Islet precursor cell (in vitro differentiated cells): ENCODE results near the gene EIF2AK3.
A peak's percentile ranks its signal among the peaks of the same experiment; 100 is the strongest.
"Not testable (repeated sequence)": the region's sequence is repeated elsewhere in the genome, so short reads cannot be mapped to it uniquely, and the experiment has no call there.

Experiments
- DNase-seq: peaks from one replicate; pipeline ENCODE4 v3.0.0-alpha.2; 2018

Gene EIF2AK3

GRCh38 chr2:88591698-88592097, 35.6 kb downstream of the EIF2AK3 start:
- no peak for DNase-seq

- DNase-seq: peak; percentile 60
Measured at GRCh38 chr2:88590998-88591613, 36.2 kb downstream of the EIF2AK3 start.

GRCh38 chr2:88585969-88586368, 41.3 kb downstream of the EIF2AK3 start:
- DNase-seq: no peak

- no peak for DNase-seq
Measured at GRCh38 chr2:88582030-88582429, 45.2 kb downstream of the EIF2AK3 start.

- DNase-seq: no peak
Measured at GRCh38 chr2:88580088-88580487, 47.2 kb downstream of the EIF2AK3 start.

GRCh38 chr2:88575630-88576029, 51.6 kb downstream of the EIF2AK3 start:
- DNase-seq: no peak

GRCh38 chr2:88575051-88575450, 52.2 kb downstream of the EIF2AK3 start:
- no peak for DNase-seq

- DNase-seq: no peak
Measured at GRCh38 chr2:88574445-88574844, 52.8 kb downstream of the EIF2AK3 start.

GRCh38 chr2:88568179-88568578, 59.1 kb downstream of the EIF2AK3 start:
- DNase-seq: no peak

- no peak for DNase-seq
Measured at GRCh38 chr2:88564402-88564801, 62.9 kb downstream of the EIF2AK3 start.

- no peak for DNase-seq
Measured at GRCh38 chr2:88563129-88563528, 64.1 kb downstream of the EIF2AK3 start.

GRCh38 chr2:88561646-88562388, 65.4 kb downstream of the EIF2AK3 start:
- no peak for DNase-seq

GRCh38 chr2:88560619-88561307, 66.5 kb downstream of the EIF2AK3 start:
- DNase-seq: no peak

GRCh38 chr2:88557290-88557689, 70.0 kb downstream of the EIF2AK3 start:
- no peak for DNase-seq

GRCh38 chr2:88556026-88556425, 71.2 kb downstream of the EIF2AK3 start:
- no peak for DNase-seq

- peak; percentile 70 for DNase-seq
Measured at GRCh38 chr2:88554189-88554588, 73.1 kb downstream of the EIF2AK3 start.

GRCh38 chr2:88549616-88550292, 77.5 kb downstream of the EIF2AK3 start:
- DNase-seq: peak; percentile 91

GRCh38 chr2:88546291-88546690, 81.0 kb downstream of the EIF2AK3 start:
- not testable (repeated sequence) for DNase-seq

- DNase-seq: no peak
Measured at GRCh38 chr2:88545118-88545517, 82.1 kb downstream of the EIF2AK3 start.

- DNase-seq: no peak
Measured at GRCh38 chr2:88543541-88544057, 83.7 kb downstream of the EIF2AK3 start.

- DNase-seq: no peak
Measured at GRCh38 chr2:88542668-88543067, 84.6 kb downstream of the EIF2AK3 start.

GRCh38 chr2:88540346-88540745, 86.9 kb downstream of the EIF2AK3 start:
- no peak for DNase-seq

- no peak for DNase-seq
Measured at GRCh38 chr2:88538362-88538917, 88.8 kb downstream of the EIF2AK3 start.
